GM19025 (cell line): ENCODE results near the gene KIF16B.
"Not testable (repeated sequence)": the region's sequence is repeated elsewhere in the genome, so short reads cannot be mapped to it uniquely, and the experiment has no call there.

Experiments used
- ATAC-seq: cut with Tn5 transposase; IDR thresholded peaks from one replicate; pipeline ENCODE4 v1.9.1; 2021; ENCODE audit warnings: mild to moderate bottlenecking, low read depth, moderate library complexity; ENCODE audit not compliant: unreplicated experiment

The KIF16B gene

GRCh38 chr20:16441546-16442164 lies 131.6 kb downstream of the KIF16B start:
- ATAC-seq: no peak

DNA sequence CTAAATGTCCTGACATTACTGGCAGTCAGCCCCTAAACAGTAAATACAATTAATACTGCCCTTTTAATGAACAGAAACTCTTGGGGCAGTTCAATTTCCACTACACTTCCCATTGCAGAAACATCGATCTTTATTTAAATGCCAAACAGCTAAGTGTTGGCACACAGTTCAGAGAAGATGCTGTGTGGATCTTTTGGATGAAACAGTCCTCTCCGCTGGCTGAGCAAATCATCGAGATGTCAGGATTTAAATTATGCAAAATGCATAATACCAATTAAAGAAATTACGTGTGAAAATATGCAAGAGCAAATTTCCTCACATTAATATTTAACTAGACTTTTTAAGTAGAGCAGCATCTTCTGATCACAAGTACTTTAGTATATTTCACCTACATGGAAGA lies 132.6 kb downstream of the KIF16B start:
- ATAC-seq: no peak

DNA sequence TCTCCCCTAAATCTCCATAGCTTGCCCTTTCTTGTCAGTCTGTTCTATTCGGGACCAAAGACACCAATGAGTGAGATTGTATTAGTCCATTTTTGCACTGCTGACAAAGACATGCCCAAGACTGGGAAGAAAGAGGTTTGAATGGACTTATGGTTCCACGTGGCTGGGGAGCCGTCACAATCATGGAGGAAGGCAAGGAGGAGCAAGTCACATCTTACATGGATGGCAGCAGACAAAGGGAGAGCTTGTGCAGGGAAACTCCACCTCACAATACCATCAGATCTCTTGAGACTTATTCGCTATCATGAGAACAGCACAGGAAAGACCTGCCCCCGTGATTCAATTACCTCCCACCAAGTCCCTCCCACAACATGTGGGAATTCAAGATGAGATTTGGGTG lies 133.7 kb downstream of the KIF16B start:
- not testable (repeated sequence) for ATAC-seq

- no peak for ATAC-seq
Measured at GRCh38 chr20:16438100-16438499, 135.1 kb downstream of the KIF16B start.

GRCh38 chr20:16437387-16437996 lies 135.8 kb downstream of the KIF16B start:
- ATAC-seq: no peak

- peak; percentile 69 for ATAC-seq
Measured at GRCh38 chr20:16434062-16434664, 139.1 kb downstream of the KIF16B start.

DNA sequence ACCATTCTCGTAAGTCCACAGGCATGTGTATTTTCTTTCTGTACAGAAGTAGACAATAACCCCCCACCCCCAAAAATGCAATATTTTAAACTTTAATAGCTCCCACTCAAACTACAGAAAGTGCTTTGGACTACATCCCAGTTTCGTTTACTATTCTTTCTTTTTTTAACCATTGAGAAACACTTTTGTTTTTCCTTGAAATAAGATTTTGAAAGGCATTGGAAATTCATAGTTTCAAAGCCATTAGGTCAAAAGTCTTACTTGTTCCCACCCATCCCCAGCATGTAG lies 140.0 kb downstream of the KIF16B start:
- ATAC-seq: no peak

DNA sequence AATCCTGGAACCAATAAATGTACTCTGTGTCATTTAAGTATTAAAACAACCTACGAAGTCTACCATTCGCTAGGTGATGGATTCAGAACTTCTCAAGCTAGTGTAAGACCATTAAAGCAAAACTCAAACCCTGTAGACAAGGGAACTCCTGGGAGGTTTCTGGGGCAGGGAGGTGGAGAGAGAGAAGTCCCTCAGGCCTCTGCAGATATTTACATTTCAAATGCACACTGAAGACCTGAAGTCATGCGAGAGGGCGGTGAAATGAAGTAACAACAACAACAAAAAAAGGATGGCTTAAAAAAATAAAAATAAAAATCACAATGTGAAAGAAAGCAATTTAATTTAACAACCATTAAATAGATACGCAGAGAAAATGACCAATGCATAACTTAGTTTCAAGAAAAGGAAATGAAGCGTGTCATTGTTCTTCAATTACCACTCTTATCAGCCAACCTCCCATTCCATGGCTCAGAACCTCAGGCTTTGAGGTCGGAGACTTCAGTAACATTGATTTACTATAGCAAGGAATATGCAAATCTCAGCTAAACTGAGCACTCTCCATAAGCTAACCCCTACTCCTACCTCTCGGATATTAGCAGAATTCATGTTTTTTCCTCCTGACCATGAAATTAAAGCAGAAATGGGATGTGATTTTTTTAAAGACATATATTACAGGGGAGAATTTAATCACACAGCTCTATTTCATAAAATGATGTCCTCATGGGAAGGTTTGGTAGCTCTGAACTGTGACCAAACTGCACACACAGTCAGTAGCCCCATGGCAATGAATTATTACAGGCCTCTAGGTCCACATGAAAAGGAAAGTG lies 140.6 kb downstream of the KIF16B start:
- no peak for ATAC-seq

DNA sequence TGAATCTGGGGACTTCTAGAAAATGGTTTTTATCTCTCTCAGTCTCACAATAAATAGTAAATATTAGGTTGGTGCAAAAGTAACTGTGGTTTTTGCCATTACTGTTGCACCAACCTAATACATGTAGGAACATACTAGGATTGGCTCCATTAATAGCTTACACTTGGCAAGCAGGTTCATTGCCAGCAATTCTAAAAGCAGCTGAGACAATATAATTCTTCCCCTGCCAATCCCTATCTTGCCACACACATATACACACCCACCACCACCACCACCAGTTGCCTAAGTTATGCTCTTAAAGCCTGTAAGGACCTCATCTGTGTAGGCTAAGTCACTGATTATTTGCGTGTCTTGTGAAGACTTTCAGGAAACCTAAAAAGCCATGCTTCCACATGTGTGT lies 145.1 kb downstream of the KIF16B start:
- no peak for ATAC-seq

DNA sequence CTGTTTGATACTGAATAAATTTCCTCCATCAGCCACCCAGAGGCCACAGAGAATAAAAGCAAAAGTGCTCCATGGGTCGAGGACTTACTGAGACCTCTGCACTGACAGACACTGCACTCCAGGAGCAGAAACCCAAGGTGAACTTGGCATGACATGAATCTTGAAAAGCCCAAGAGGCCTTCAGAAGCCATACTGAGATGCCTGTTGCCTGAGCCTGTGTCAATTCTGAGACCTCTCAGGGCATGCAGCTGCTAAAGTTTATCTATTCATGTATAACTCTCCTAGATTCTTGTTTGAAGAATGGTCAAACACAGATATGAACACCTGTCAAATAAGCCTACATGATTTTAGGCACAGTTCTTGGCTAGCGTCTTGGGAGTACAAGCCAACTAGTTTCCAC lies 145.7 kb downstream of the KIF16B start:
- ATAC-seq: no peak

- no peak for ATAC-seq
Measured at GRCh38 chr20:16424780-16425179, 148.5 kb downstream of the KIF16B start.

- no peak for ATAC-seq
Measured at GRCh38 chr20:16423311-16424212, 149.7 kb downstream of the KIF16B start.

DNA sequence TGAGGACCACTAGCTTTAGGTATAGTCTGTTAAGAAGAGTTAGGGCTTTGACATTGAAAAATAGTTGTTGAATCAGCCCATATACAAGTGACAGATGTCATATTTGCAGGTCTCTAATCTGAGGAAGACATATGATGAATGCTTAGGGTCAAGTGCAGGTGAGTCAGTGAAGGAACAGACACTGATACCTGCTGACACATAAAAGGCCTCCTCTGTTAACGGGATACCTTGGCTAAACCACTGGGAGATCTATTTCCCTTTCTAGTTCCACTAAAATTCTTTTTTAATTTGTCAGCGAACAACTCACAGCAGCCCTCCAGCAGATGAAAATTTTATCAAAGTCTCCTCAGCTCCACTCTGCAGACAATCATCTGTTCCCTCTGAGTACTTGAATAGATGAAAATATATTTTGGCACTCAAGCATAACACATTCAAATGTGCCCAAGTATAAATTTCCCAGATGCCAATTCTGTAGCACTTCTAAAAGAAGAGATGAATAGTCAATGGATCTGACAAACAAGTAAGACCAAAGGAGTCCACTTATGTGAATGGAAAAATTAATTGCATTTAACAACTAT lies 154.0 kb downstream of the KIF16B start:
- ATAC-seq: no peak

DNA sequence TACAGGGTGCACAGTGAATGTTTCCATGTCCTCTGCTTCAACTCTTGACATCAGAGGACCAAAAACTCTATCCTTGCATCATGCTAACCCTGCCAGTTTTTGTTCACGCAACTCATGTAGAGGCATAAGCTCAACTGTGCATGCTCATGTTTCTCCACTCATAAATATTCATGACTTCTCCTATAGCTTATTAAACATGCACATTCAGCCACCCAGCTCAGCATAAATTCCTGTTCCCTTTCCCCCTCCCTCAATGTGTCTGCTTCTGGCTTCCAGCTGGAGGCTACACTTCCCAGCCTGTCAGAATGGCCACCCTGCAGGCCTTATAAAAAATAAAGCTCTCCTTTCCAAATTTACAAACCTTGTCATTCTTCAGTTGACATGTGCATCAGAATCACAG lies 154.6 kb downstream of the KIF16B start:
- ATAC-seq: no peak

DNA sequence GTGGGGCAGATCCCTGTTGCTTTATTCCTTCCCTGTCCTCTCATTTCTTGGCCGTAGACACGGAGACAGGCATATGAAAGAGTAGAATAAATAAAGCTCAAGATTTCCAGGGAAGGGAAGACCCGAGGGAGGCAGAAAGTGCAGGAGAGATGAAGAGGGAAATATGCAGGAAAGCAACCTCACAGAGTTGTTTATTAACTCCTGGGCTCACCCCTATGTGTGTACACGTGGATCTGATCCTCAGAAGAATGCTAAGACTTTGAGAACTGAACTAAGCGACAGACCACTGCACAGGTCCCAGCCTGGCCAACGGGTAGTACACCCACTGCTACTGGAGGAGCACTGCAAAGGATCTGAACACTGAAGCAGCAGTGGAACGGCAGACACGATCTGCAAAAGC lies 156.2 kb downstream of the KIF16B start:
- ATAC-seq: no peak

GRCh38 chr20:16415071-16416053 lies 157.9 kb downstream of the KIF16B start:
- ATAC-seq: no peak

DNA sequence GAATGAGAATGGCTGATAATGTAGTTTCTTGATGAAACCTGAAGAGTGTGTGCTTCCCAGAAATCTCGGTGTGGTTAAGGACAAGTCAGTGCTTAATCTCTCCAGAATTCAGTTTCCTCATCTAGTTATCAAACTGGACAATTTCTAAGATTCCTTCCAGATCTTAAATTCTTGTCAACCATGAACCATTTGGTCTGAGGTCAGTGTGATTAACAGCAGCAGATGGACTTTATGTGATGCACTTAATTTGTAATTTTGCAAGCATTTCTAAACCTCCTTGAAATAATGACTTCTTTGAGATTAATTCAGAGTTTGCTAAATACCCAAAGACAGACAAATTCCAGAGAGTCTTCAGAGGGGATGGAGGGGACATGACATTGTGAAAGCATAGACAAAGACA lies 160.3 kb downstream of the KIF16B start:
- ATAC-seq: no peak

GRCh38 chr20:16411361-16411760 lies 161.9 kb downstream of the KIF16B start:
- no peak for ATAC-seq

DNA sequence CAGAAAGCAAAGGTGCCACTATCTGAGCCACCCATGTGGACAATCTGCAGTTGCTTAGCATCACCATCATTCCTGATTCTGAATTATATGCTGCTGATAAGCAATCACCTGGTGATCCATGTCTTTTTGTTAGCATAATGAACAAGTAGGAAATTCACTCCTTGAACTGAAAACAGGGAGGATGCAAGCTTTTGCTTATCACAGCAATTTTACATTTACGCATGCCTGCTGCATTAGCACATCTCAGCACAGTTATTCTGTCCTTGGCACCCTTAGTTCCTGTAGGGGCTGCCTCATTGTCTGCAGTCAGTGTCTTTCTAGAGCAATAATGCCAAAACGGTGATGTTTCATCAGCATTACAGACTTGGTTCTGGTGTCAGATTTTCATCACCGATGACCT lies 162.6 kb downstream of the KIF16B start:
- ATAC-seq: no peak
